ENCODE measurements around the gene CD34. TPM values are rescaled to one million over a fixed set of nuclear protein-coding genes. Genes with fewer than 3 reads are reported as not detected.

CD34 gene
- total RNA-seq, 1 donor from 2014 or later, result not detected

GRCh38 chr1:207842506-207842905 is 68.4 kb downstream of the CD34 start:
- Mint-ChIP-seq H3K36me3 (ENCODE audit: low read depth) (peaks cover 36% of the 10 kb centered on the region), H3K27me3 (no peaks in the 10 kb centered on the region), H3K27ac (no peak overlapping the region), H3K4me1 (peaks cover 34% of the 10 kb centered on the region), H3K9me3 (no peaks in the 10 kb centered on the region), H3K4me3 (no peak overlapping the region)
- DNase-seq, result no peak
- intact Hi-C loops (cut with micrococcal nuclease), result no loop called here

GRCh38 chr1:207841901-207842300 is 69.0 kb downstream of the CD34 start:
- peaks cover 34% of the 10 kb centered on the region for H3K4me1 Mint-ChIP-seq

DNA sequence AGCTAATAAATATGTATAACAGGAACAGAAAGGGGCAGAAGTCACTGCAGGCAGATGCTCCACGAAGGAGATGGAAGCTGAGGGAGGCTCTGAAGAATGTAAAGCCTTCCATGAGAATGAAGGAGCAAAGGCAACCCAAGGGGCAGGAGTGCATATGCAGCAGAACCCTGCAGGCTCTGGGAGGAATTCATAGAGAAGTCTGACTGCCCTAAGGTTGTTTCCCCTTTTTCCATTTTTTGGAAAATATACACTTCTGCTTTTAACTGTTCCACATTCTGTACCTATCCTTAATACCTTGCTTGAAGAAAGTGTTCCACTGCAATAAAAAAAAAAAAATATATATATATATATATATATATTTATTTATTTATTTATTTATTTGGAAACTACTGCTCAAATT is 69.6 kb downstream of the CD34 start:
- no peaks in the 10 kb centered on the region for H3K27me3 Mint-ChIP-seq
- peaks cover 32% of the 10 kb centered on the region for H3K4me1 Mint-ChIP-seq
- no peak for DNase-seq
- H3K9me3 Mint-ChIP-seq, result no peaks in the 10 kb centered on the region
- H3K36me3 Mint-ChIP-seq (ENCODE audit: low read depth), result peaks cover 33% of the 10 kb centered on the region
- H3K4me3 Mint-ChIP-seq, result no peak overlapping the region
- intact Hi-C loops (cut with micrococcal nuclease), result no loop called here
- H3K27ac Mint-ChIP-seq, result no peak overlapping the region

More at GRCh38 chr1:207841901-207842300, 69.0 kb downstream of the CD34 start:
- no peak overlapping the region for H3K4me3 Mint-ChIP-seq
- H3K36me3 Mint-ChIP-seq (ENCODE audit: low read depth), result peaks cover 33% of the 10 kb centered on the region
- H3K27me3 Mint-ChIP-seq, result no peaks in the 10 kb centered on the region
- intact Hi-C loops (cut with micrococcal nuclease), result no loop called here
- DNase-seq, result no peak
- no peak overlapping the region for H3K27ac Mint-ChIP-seq
- H3K9me3 Mint-ChIP-seq, result no peaks in the 10 kb centered on the region

DNA sequence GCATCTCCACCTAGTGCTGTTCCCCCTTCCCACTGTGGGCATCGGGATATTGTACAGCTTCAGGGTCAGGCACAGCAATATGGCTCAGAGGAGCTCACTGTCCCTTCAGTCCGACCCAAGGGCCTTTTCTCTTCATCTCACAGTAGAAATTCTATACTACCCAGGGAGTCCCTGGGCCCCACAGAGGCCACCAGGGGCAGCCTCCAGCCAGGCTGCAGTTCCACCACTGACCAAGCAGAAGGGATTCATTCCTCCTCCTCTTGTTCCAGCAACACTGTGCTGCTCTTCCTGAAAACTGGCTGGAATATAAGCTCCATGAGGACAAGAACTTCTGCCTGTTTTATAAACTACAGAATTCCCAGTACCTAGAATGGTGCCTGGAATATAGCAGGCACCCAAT is 70.5 kb downstream of the CD34 start:
- Mint-ChIP-seq H3K36me3 (ENCODE audit: low read depth) (peaks cover 32% of the 10 kb centered on the region), H3K4me1 (peaks cover 35% of the 10 kb centered on the region), H3K9me3 (no peaks in the 10 kb centered on the region), H3K27ac (no peak overlapping the region), H3K4me3 (no peak overlapping the region), H3K27me3 (no peaks in the 10 kb centered on the region)
- DNase-seq, result no peak
- intact Hi-C loops (cut with micrococcal nuclease), result no loop called here

- H3K4me1 Mint-ChIP-seq, result peaks cover 44% of the 10 kb centered on the region
- intact Hi-C loops (cut with micrococcal nuclease), result no loop called here
- DNase-seq, result no peak
- H3K27ac Mint-ChIP-seq, result peak overlapping the region; percentile 13
- H3K36me3 Mint-ChIP-seq (ENCODE audit: low read depth), result peaks cover 35% of the 10 kb centered on the region
- H3K4me3 Mint-ChIP-seq, result no peak overlapping the region
- no peaks in the 10 kb centered on the region for H3K27me3 Mint-ChIP-seq
- no peaks in the 10 kb centered on the region for H3K9me3 Mint-ChIP-seq
These were observed 71.9 kb downstream of the CD34 start for GRCh38 chr1:207839083-207839413.

- Mint-ChIP-seq H3K4me1 (peaks cover 46% of the 10 kb centered on the region), H3K4me3 (no peak overlapping the region), H3K27ac (peak overlapping the region; percentile 13), H3K9me3 (no peaks in the 10 kb centered on the region), H3K27me3 (no peaks in the 10 kb centered on the region), H3K36me3 (ENCODE audit: low read depth) (peaks cover 34% of the 10 kb centered on the region)
- no peak for DNase-seq
- intact Hi-C loops (cut with micrococcal nuclease), result no loop called here
These were observed 72.5 kb downstream of the CD34 start for GRCh38 chr1:207838156-207839082.

DNA sequence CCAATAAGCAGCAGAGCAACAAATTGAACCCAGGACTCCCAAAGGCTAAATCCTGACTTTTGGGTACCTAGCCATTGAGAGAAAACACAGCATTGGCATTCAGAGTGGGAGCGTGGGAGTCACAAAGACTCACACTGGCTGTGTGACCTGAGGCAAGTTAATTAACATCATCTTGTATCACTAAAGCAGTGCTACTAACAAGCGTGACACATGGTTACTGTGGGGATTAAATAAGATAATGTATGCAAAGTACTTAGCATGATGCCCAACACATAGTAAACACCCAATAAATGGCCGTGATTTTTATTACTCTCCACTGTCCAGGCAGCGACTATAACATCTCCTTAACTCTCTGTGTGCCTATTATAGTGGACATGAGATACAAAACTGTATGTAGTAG is 73.3 kb downstream of the CD34 start:
- peaks cover 33% of the 10 kb centered on the region for H3K36me3 Mint-ChIP-seq (ENCODE audit: low read depth)
- DNase-seq, result no peak
- H3K27ac Mint-ChIP-seq, result peak overlapping the region; percentile 1
- H3K4me3 Mint-ChIP-seq, result no peak overlapping the region
- intact Hi-C loops (cut with micrococcal nuclease), result no loop called here
- H3K27me3 Mint-ChIP-seq, result no peaks in the 10 kb centered on the region
- H3K4me1 Mint-ChIP-seq, result peaks cover 51% of the 10 kb centered on the region
- H3K9me3 Mint-ChIP-seq, result no peaks in the 10 kb centered on the region

- intact Hi-C loops (cut with micrococcal nuclease), result no loop called here
- peaks cover 34% of the 10 kb centered on the region for H3K36me3 Mint-ChIP-seq (ENCODE audit: low read depth)
- peak overlapping the region; percentile 12 for H3K27ac Mint-ChIP-seq
- H3K4me3 Mint-ChIP-seq, result no peak overlapping the region
- H3K9me3 Mint-ChIP-seq, result no peaks in the 10 kb centered on the region
- DNase-seq, result no peak
- H3K27me3 Mint-ChIP-seq, result no peaks in the 10 kb centered on the region
- H3K4me1 Mint-ChIP-seq, result peaks cover 57% of the 10 kb centered on the region
These were observed 74.2 kb downstream of the CD34 start for GRCh38 chr1:207836591-207837347.

- intact Hi-C loops (cut with micrococcal nuclease), result no loop called here
- H3K4me3 Mint-ChIP-seq, result no peak overlapping the region
- H3K27me3 Mint-ChIP-seq, result no peaks in the 10 kb centered on the region
- DNase-seq, result no peak
- H3K9me3 Mint-ChIP-seq, result no peaks in the 10 kb centered on the region
- peak overlapping the region; percentile 1 for H3K27ac Mint-ChIP-seq
- peaks cover 33% of the 10 kb centered on the region for H3K36me3 Mint-ChIP-seq (ENCODE audit: low read depth)
- H3K4me1 Mint-ChIP-seq, result peaks cover 66% of the 10 kb centered on the region
These were observed 75.0 kb downstream of the CD34 start for GRCh38 chr1:207835958-207836357.

- H3K9me3 Mint-ChIP-seq, result no peaks in the 10 kb centered on the region
- intact Hi-C loops (cut with micrococcal nuclease), result no loop called here
- peaks cover 73% of the 10 kb centered on the region for H3K4me1 Mint-ChIP-seq
- no peak for DNase-seq
- H3K27me3 Mint-ChIP-seq, result no peaks in the 10 kb centered on the region
- peak overlapping the region; percentile 71 for H3K27ac Mint-ChIP-seq
- peaks cover 30% of the 10 kb centered on the region for H3K36me3 Mint-ChIP-seq (ENCODE audit: low read depth)
- no peak overlapping the region for H3K4me3 Mint-ChIP-seq
These were observed 76.8 kb downstream of the CD34 start for GRCh38 chr1:207833956-207834660.

DNA sequence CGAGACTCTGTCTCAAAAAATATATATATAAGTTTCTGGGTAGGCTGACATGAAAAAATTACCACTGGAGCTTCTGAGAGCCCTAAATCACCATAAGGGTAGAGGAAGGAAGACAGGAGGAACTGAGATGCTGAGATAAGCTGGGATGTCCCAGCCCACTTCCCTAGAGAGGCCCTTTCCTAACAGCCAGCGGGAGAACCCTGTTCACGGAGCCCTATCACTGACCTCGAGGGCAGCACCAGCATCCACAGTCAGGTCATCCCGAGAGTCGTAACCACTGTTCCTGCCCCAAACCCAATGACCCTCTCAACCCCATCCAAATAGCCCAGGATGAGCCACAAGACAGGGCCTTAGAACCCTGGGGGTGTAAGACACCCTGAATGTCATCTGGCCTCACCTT is 77.5 kb downstream of the CD34 start:
- Mint-ChIP-seq H3K27me3 (no peaks in the 10 kb centered on the region), H3K4me3 (no peak overlapping the region), H3K9me3 (no peaks in the 10 kb centered on the region), H3K27ac (peak overlapping the region; percentile 71), H3K4me1 (peaks cover 73% of the 10 kb centered on the region), H3K36me3 (ENCODE audit: low read depth) (peaks cover 26% of the 10 kb centered on the region)
- no peak for DNase-seq
- intact Hi-C loops (cut with micrococcal nuclease), result no loop called here

GRCh38 chr1:207832796-207833195 is 78.1 kb downstream of the CD34 start:
- Mint-ChIP-seq H3K27me3 (no peaks in the 10 kb centered on the region), H3K27ac (peak overlapping the region; percentile 99), H3K4me1 (peaks cover 77% of the 10 kb centered on the region), H3K4me3 (peak overlapping the region; percentile 88), H3K36me3 (ENCODE audit: low read depth) (peaks cover 24% of the 10 kb centered on the region), H3K9me3 (no peaks in the 10 kb centered on the region)
- no peak for DNase-seq
- intact Hi-C loops (cut with micrococcal nuclease), result loop anchor here (1.0 kb wide), 4 partner anchors 8 to 37 kb away; no protein-coding TSS in a partner anchor

GRCh38 chr1:207831517-207832327 is 79.2 kb downstream of the CD34 start:
- Mint-ChIP-seq H3K36me3 (ENCODE audit: low read depth) (peaks cover 24% of the 10 kb centered on the region), H3K27ac (peak overlapping the region; percentile 99), H3K27me3 (no peaks in the 10 kb centered on the region), H3K9me3 (no peaks in the 10 kb centered on the region), H3K4me1 (peaks cover 82% of the 10 kb centered on the region), H3K4me3 (peak overlapping the region; percentile 88)
- intact Hi-C loops (cut with micrococcal nuclease), result loop anchor here (1.0 kb wide), 4 partner anchors 7 to 38 kb away; no protein-coding TSS in a partner anchor
- DNase-seq, result peak; percentile 87

All from activated CD4-positive, alpha-beta T cell treated with anti-CD3 and anti-CD28 coated beads, Interleukin-2, amount 10 ng/mL, durations not matched to agents 24 days and 14 days (primary cell).